Stimulated activated CD4-positive, alpha-beta T cell treated with anti-CD3 and anti-CD28 coated beads, Interleukin-15, amount 100 ng/mL, for 24 hours (primary cell): Measurements from ENCODE around the gene CZIB.
"Not testable (repeated sequence)": the region's sequence is repeated elsewhere in the genome, so short reads cannot be mapped to it uniquely, and the experiment has no call there.

Source experiments
- DNase-seq: peaks from one replicate; pipeline ENCODE4 v3.0.0-alpha.2; 2020

The CZIB gene

GRCh38 chr1:53188099-53188498, 32.3 kb downstream of the CZIB start:
- DNase-seq, result no peak

- no peak for DNase-seq
Measured at GRCh38 chr1:53187401-53187800, 33.0 kb downstream of the CZIB start.

GRCh38 chr1:53186533-53186932, 33.9 kb downstream of the CZIB start:
- DNase-seq, result no peak

- not testable (repeated sequence) for DNase-seq
Measured at GRCh38 chr1:53185955-53186297, 34.5 kb downstream of the CZIB start.

DNA sequence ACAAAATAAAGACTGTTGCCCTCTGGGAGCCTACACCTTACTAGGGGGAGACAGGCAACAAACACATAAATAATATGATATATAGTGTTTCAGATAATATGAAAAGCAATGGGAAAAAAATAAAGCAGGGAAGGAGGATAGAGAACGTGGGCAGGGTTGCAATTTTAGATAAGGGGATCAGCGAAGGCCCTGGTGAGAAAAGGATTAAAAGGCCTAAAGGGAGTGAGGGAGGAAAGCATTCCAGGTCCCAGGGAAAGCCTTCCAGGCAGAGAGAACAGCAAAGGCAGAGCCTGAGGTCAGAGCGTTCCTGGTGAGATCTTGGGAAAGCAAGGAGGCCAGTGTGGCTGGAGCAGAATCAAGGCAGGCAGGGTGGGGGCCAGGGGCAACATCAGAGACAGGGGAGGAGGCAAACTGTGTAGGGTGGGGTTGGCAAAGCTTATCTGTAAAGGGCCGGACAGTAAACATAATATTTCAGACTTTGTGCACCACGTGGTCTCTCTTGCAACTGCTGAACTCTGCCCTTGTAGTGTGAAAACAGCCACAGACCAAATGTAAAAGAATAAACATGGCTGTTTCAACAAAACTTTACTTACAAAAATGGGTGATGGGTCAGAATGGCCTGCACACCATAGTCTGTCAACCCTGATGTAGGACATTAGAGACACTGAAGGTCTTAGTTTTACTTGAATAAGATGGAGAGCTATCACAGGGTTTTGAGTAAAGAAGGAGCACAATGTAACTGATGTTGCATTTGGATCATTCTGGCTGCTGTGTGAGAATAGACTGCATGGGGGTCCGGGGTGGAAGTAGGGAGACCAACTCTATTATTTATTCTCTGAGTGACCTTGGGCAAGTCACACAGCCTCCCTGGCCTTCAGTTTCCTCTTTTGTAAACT, 37.1 kb downstream of the CZIB start:
- DNase-seq, result no peak

DNA sequence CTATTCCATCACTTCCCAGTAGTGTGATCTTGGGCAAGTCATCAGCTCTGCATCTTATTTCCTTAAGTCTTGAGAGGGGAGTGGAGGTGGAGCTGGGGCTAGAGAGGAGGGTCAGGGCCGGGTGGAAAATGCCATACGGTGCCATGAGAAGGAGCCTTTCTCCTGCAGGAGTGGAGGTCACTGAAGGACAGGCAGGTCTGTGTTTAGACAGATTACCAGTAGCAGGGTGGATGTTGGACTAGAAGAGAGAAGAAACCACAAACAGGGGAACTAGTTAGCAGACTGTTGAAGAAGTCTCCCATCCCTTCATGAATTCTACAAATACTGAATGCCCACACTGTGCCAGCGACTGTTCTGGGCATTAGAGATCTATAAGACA, 37.7 kb downstream of the CZIB start:
- DNase-seq, result no peak

DNA sequence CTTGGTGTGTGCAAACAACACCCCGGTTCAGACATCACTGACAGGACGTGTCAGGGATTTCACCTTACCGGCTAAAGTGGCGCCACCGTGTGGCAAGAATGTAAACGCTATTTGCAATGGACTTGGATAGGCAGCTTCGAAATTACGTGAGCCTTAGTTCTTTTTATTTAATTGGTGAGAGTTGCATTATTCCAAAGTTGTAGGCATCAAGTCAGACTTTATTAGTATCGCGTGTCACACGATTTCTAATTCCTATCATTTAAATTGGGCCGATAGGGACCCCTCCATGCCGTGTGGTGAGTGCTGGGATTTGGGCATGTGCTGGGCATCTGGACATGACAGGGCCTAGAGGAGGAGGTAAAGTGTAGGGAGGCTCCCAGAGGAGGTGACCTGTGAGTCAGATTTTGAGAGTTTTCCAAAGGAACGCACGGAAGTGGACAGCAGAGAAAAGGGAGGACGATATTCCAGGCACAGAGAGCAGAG, 38.3 kb downstream of the CZIB start:
- DNase-seq, result peak; percentile 90

GRCh38 chr1:53180951-53181350, 39.5 kb downstream of the CZIB start:
- DNase-seq, result no peak

DNA sequence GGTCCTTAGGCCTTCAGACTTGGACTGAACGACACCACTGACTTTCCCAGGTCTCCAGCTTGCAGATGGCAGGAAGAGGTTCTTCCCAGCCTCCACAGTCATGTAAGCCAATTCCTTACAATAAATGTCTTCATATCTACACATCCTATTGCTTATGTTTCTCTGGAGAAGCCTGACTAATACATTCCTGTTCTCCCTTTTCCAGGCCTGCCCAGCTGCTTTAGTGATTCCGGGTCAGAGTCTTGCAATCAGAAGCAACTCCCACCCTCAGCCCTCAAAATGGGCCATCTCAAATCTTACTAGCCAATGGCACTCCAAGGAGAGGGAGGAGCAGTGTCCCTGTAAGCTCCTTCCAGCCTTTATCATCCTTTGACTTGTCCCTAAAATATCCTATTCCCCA, 40.2 kb downstream of the CZIB start:
- no peak for DNase-seq

GRCh38 chr1:53176452-53177208, 43.8 kb downstream of the CZIB start:
- no peak for DNase-seq

- no peak for DNase-seq
Measured at GRCh38 chr1:53174971-53175913, 45.2 kb downstream of the CZIB start.

GRCh38 chr1:53172426-53173128, 47.9 kb downstream of the CZIB start:
- DNase-seq, result no peak

- no peak for DNase-seq
Measured at GRCh38 chr1:53166912-53167311, 53.5 kb downstream of the CZIB start.

GRCh38 chr1:53166366-53166765, 54.1 kb downstream of the CZIB start:
- no peak for DNase-seq

- no peak for DNase-seq
Measured at GRCh38 chr1:53165408-53165961, 54.9 kb downstream of the CZIB start.
